Inflammatory macrophage treated with lipopolysaccharide for 1 hour (primary cell): ENCODE measurements around the gene ZKSCAN3.
"Not testable (repeated sequence)": the region's sequence is repeated elsewhere in the genome, so short reads cannot be mapped to it uniquely, and the experiment has no call there.

ENCODE experiments used
- DNase-seq, 2 donors: peaks; one replicate each; pipeline ENCODE4 v3.0.0-alpha.2; 2020 to 2022

Gene ZKSCAN3

DNA sequence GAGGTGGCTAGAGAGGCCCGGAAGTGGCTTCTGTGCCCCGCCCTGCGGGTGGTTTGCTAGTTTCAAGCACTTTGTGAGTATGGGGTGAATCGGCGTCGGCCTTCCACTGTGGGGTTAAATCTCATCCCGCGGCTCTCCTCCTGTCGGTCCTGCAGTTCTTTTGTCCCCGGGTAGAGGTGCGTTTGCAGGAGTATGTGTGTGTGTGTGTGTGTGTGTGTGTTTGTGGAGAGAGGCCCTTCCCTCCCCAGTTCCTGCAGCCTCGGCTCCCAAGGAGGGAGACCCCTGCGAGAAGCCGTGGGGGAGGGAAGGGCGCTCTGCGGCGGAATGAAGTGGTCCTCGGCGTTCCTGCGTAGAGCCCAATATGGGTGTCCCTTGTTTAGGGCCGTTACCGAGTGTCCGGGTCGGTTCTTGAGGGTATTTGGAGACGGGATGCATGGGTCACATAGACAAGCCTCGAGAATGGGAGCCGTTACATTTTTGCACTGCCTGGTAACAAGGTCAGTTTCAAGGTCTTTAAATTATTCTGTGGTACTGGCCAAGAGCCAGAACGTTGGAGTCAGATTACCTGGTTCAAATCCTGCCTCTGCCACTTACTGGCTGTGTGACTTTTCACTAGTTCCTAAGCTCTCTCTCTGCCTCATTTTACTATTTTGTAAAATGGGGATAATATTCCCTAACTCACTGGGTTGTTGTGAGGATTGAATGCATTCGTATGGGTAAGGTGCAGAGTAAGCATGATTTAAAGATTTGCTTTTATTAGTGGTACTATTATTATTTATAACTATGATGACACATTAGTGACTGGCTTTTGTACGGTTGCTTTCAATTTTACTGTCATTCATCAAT lies at the start of gene ZKSCAN3:
Gene ZKSCAN3, plus strand, starts transcription at position 56 of the 846 bp plus-strand sequence. CDS start 9,640 bp downstream, outside the sequence.
- peak; percentile 69 to 78 for DNase-seq

DNA sequence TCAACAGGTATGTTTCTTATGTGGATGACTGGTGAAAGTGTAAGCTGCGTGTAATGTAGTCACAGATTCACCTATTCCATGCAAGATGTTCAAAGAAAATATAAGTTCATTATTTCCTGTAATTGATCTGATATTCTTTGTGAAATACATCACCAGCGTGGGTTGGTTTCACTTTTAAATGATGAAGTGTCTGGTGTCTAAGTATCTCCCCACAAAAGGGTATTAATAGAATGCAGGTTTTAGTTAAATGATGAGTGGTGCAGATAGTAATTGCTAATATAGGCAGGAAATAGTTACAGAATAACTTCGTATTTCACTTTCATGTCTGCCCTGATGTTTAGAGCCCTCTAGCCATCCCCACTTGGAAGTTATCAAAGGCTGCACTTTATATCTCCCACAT lies 46.2 kb upstream of the ZKSCAN3 start:
- no peak for DNase-seq

DNA sequence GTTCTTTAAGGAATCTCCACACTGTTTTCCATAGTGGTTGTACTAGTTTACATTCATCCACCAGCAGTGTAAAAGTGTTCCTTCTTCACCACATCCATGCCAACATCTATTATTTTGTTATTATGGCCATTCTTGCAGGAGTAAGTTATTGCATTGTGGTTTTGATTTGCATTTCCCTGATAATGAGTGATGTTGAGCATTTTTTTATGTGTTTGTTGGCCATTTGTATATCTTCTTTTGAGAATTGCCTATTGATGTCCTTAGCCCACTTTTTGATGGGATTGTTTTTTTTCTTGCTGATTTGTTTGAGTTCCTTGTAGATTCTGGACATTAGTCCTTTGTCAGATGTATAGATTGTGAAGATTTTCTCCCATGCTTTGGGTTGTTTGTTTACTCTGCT lies 43.4 kb upstream of the ZKSCAN3 start:
- DNase-seq: not testable (repeated sequence)

DNA sequence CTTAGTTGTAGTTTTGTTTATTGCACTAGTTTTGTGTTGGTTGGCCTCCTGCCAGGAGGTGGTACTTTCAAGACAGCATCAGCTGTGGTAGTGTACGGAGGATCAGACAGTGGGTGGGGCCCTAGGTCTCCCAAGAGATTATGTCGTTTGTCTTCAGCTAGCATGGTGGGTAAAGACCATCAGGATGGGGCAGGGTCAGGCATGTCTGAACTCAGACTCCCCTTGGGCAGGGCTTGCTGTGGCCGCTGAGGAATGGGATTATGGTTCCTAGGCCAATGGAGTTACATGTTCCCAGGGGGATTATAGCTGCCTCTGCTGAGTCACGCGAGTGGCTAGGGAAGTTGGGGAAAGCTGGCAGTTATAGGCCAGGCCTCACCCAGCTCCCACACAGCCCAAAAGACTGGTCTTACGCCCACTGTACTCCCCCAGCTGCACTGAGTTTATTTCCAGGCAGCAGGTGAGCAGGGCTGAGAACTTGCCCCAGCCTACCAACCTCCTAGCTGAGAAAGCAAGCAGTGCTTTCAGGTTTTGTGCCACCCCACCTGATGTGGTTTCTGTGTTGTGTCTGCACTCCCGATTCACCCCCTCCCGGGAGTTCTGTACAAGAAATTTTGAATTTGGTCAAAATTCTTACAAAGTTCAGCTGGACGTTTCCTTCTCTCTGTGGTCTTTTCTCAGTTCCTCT lies 38.5 kb upstream of the ZKSCAN3 start:
- DNase-seq: no peak

DNA sequence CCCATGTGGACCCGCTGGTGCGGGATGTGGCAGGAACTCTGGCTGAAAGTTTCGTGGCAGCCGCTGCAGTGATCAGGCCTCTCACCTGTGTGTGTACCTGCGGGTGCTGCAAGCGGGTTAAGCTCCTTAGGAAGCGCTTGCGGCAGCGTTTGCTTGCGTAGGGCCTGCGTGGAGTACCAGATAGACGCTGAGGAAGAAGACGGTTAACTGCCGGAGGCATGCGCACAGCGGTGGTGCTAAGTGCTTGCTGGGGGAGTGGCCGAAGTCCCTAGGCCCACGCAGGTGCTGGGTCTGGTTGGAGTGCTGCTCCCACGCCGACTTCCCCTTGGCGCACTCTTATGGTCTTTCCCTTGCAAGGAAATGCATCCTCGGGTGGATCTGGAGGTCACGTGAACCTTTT lies 36.8 kb upstream of the ZKSCAN3 start:
- no peak for DNase-seq

DNA sequence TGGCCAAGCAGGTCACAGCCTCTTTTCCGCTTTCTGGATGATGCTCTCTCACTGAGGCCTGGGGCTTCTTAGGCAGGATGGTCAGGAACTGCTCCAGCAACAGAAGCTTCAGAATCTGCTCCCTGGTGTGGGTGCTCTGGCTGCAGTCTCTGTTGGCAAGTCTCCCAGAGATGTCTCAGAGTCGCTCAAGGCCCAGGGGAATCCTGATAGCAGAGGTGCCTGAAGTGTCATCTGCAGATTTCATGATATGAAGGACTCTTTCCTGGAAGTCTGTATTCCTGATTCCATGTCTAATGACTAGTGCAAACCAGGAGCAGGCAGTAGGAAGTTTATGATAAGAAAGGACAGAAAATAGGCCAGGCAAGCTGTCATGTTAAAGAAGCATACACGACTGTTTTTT lies 34.1 kb upstream of the ZKSCAN3 start:
- DNase-seq: no peak

DNA sequence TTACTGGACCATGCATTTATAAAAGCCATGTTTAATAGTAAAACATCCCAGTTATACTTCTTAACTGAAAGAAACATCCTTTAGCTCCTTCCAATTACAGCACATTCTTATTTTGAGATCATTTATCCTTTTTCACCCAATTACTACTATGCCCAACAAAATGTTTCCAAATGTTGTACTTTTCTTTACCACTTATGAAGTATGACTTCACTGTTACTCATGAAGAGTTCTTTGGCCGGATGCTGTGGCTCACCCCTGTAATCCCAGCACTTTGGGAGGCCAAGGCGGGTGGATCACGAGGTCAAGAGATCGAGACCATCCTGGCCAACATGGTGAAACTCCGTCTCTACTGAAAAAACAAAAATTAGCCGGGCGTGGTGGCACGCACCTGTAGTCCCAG lies 31.9 kb upstream of the ZKSCAN3 start:
- DNase-seq: not testable (repeated sequence)

DNA sequence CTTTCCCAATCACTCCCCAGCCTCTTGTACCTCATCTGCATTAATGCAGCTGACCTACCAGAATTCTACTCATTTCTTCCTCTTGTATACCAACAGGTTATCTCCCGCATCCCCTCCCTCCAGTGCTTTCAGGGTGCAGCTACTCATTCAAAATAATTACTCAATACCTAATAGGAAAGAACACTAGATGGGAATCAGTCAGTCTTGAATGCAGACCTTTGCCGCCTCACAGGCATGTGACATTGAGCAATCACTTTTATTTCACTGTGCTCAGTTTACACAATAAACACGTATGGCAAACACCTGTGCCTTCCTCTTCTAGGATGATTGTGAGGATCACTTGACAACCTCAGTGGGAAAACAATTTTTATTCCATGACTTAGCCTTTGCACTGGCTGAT lies 27.1 kb upstream of the ZKSCAN3 start:
- DNase-seq: no peak

DNA sequence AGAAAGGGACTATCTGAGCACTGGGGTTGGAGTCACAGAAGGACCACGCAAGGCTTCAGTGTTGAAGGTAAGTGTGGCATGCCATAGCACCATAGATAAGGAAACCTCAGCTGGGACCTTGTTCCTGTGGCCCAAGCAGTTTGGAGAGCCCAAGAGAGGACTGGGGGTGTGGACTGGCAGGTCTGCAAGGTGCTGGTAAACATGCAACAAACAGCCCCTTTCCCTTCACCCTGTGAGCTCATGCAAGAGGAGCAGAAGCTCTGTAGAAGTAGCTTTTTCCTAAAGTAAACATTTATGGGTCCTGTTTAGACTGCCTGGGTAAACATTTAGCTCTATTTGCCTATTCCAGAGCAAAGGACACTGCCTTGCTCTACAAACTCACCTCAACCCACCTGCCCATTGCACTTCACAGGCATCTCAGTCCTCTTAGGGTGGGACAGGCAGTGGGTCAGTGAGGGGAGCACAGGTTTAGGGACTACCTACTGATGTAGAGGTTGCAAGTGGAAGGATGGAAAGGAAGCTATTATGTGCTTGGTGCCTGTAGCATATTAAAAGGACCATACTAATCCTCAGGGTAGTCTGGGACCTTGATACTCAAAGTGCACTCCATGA lies 25.8 kb upstream of the ZKSCAN3 start:
- DNase-seq: no peak

DNA sequence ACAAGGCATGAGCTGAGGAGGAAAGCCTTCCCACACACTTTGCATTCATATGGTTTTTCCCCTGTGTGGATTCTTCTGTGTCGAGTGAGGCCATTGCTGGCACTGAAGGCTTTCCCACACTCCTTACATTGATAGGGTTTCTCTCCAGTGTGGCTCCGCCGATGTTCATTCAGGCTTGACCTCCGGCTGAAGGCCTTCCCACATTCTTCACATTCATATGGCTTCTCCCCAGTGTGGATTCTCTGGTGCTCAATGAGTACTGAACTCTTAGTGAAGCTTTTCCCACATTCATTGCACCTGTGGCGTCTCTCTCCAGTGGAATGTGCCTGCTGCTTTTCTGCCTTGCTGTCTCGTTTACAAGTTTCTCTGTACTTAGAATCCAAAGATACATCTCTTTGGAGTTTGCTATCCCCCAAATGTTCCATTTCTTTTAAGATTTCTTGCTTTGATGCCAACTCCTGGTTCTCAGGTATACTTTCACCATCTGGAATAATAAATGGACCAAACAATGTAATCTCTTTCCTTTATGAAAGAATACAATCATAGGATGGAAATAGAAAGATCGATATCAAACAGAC lies 23.3 kb upstream of the ZKSCAN3 start:
- DNase-seq: no peak

DNA sequence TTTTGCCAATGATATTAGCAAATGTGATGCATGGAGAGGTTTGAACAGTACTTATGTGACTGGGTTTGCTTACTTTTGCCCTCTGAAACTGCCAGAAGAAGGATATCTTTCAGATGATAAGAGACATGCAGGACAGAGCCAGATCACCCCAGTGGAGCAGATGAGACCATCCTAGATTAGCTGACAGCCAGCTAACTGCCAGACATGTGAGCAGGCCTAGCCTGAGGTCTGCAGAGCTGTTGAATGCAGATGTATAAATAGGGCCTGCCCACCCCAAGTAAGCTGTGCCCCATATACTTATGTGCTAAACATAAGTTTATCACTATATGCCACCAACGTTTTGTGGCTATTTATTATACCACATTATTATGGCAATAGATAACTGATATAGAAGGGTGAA lies 19.7 kb upstream of the ZKSCAN3 start:
- no peak for DNase-seq

DNA sequence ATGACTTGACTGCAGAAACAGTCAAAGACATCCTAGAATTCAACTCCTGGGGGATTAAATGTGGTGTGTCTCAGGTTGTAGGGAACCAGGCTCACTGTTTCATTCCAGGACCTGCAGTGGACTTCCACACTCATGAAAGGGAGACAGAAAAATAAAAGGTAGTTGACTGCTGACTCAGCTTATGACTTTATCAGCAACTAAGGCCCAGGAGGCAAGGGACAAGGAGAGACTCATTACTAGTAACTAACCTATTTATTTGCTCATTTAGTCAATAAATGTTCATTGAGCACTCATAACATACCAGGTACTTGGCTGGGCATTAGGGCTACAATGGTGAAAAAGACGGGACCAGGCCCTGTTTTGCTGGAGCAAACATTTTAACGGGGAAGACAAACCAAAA lies 16.7 kb upstream of the ZKSCAN3 start:
- DNase-seq: no peak

DNA sequence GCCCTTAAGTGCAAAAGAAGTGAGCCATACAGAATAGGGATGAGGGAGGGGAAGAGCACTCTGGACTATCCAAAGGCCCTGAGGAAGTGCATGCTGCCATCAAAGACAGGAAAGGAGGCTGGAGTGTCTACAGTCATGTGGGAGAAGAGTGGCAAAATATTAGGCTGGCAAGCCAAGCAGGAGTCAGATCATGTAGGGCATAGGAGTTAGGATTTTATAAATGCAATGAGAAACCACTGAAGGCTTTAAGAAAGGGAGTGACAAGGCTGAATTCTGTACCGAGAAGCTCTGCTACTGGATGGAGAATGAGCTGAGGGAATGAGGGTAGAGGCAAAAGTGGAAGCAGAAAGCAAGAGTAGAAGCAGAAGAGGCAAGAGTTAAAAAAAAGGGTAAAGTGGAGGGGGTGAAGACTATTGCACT lies 16.1 kb upstream of the ZKSCAN3 start:
- DNase-seq: no peak

DNA sequence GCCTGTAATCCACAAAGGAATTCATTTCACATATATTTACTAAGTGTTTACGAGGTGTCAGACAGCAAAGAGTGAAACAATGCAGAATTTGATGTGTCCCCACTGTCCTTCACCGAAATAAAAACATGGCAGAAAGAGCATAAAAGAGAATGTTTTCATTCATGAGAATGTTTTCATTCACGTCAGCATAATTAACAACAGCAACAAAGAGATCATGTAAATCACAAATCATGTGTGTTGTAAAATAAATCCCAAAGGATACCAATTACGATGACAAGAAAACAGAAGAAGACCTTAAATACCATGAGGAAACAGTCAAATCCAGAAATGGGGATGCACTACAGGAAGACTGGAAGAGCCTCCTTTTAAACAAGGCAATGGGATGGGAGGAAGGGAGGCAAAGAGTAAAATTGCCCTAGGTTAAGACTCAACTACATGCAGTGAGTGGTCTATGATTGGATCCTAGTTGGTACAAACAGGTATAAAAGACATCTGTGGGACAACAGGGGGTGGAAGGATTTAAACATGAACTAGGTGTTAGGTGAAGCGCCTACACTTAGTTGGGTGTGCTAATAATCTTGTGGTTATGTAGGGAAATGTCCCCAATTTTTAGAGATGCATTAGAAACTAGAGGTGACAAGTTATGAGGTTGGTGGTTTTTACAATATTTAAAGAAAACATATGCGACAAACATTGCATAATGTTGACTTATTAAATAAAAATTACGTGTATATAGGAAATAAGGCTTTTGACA lies 15.3 kb upstream of the ZKSCAN3 start:
- no peak for DNase-seq

DNA sequence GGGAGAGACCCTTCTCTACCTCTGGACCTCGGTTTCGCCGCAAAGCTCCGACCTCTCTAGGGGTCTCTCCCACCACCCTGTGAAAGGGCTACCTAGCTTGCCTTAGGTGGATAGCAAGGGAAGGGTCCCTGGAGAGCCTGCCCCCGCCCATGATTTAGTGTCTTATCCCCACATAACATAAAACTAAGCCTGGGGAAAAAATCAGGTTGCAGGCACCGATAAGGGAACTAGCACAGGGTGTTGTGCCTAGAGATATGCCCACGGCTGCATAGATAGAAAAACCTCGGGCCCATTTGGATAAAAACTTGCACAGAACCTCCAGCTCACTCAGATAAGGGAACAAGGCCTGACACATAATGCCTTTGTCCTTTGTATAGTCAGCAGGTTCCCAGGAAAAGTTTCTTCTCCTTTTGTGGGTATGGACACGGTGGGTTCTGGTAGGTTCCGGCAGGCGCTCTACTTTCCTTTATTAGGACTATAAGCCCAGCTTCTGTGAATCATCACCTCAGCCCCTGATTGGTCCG lies 14.6 kb upstream of the ZKSCAN3 start:
- no peak for DNase-seq

DNA sequence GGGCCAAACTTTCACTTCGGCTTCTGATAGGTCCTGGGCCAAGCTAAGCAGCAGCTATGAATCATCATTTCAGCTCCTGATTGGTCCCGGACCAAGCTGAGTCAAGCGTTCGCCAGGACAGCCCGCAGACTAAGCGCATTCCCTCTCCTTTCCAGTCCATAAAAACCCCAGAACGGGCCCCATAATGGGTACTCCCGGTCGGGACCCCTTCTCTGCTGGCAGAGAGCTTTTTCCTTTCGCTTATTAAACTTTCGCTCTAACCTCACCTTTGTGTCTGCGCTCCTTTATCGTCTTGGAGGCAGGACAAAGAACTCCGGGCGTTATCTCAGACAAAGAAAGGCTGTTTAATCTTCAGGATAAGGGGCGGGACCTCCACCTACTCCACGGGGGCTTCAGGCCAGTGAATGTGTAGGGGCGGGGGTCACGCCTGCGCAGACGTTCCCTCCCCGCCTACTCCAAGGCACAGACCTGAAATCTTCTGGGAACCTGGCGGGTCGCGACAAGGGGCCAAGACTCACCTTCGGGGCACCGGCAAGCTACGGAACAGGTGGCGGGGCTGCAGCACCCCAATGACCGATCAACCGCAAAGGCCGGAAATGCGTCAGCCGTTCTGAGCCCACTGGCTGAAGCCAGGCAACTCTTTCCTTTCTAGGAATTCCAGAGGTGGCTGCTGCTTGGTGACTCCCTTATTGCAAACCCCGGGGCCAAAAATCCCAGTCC lies 14.0 kb upstream of the ZKSCAN3 start, which contains the start of gene ZSCAN31:
Gene ZSCAN31, minus strand, starts transcription at position 585 of the 720 bp plus-strand sequence. CDS start 6,465 bp downstream, outside the sequence.
- DNase-seq: peak; percentile 94 to 98

DNA sequence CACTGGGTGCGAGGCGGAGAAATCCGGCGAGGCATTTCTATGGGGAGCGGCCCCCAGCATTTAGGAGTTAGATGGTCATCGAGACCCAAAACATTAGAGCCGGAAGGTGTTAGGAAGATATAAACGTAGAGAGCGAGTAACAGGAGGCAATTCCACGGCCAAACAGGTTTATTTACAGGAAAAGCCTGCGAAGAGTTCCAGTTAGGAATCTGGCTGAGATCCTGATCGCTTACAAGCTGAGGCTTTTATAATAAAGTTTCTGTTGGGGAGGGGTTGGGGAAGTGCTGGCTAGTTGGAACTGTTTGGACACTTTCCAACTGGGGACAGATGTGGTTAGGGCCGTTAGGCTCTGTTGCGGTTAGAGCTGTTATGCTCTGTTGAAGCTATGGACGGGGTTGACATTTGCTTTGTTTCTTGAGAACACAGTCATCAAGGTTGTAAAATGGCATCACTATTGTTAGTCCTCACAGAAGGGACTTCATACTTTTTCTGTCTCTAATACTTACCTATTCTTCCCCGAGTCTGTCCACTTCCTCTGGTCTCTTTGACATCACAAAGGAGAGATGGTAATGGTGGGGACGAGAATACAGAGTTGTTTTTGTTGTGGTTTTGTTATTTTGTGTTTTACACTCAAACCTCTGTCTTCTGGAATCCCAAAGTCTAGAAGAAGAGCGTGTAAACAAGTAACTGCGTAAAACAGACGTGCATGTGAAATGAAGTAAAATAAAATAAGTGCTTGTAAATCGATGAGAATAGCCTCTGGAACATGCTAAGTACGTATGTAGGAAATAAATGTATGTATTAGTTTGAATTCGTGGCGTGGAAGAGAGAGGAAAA lies 13.2 kb upstream of the ZKSCAN3 start:
- peak; percentile 12 to 41 for DNase-seq

DNA sequence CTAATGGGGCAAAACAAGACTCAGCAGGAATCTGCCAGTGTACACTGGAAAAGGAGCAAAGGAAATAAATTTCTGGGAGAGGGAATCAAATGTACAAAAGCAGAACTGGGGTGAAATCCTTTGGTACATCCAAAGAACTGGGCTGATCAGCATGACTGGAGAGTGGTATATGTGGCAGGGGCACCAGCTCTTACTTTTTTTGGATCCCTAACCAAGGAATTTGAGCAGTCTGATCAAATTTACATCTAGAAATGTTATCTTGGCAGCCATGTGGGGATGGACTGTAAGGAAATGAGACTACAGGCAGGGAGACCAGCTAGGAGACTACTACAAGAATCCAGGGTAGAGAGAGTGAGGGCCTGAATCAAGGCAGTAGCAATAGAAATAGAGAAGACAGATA lies 12.6 kb upstream of the ZKSCAN3 start:
- no peak for DNase-seq

DNA sequence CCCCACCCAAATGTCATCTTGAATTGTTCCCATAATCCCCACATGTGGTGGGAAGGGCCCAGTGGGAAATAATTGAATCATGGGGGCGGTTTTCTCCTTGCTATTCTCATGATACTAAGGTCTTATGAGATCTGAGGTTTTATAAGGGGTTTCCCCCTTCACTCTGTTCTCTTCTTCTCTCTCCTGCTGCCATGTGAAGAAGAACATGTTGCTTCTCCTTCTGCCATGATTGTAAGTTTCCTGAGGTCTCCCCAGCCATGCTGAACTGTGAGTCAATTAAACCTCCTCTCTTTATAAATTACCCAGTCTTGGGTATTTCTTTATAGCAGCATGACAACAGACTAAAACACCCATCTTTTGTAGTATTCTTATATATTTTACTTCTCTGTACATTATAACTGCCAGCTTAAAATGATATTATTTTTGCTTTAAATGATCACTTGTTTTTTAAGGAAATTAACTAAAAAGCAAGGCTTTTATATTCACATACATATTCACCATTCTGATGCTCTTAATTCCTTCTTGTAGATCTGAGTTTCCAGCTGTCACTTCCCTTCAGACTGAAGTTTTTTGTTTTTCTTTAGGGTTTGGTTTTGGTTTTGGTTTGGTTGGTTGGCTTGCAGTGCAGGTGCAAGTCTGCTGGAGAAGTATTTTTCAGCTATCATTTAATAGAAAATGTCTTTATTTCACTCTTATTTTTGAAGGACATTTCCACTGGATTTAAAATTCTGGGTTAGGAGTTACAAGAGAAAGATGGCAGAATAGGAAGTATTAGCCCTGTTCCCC lies 9.2 kb upstream of the ZKSCAN3 start:
- DNase-seq: no peak
